Measurements from ENCODE around the gene ANKRD10.

ANKRD10 gene

GRCh38 chr13:110830800-110831371 is 84.0 kb downstream of the ANKRD10 start:
- DNase-seq (ENCODE audit: low spot score): no peak

GRCh38 chr13:110830331-110830730 is 84.5 kb downstream of the ANKRD10 start:
- no peak for DNase-seq (ENCODE audit: low spot score)

GRCh38 chr13:110829486-110829885 is 85.4 kb downstream of the ANKRD10 start:
- no peak for DNase-seq (ENCODE audit: low spot score)

DNA sequence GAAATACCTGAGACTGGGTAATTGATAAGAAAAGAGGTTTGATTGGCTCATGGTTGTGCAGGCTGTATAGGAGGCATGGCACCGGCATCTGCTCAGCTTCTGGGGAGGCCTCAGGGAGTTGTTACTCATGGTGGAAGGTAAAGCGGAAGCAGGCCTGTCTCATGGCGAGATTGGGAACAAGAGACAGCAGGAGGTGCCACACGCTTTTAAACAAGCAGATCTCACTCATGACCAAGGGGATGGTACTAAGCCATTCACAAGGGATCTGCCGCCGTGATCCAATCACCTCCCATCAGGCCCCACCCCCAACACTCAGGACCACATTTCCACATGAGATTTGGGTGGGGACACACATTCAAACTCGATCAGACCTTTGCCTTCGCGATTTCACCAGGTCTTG is 86.2 kb downstream of the ANKRD10 start:
- DNase-seq (ENCODE audit: low spot score): no peak
